HG03097 (cell line): Measurements from ENCODE around the gene HOXC9.

Source experiments
- ATAC-seq: cut with Tn5 transposase; IDR thresholded peaks from one replicate; pipeline ENCODE4 v1.9.1; 2021; ENCODE audit not compliant: unreplicated experiment, low FRiP score

The HOXC9 gene

GRCh38 chr12:53998900-53999236, 1.1 kb upstream of the HOXC9 start:
- ATAC-seq: no peak

GRCh38 chr12:53999559-54000115, 324 bp upstream of the HOXC9 start:
- ATAC-seq: no peak

GRCh38 chr12:54001283-54002187, 1.6 kb downstream of the HOXC9 start:
- no peak for ATAC-seq

- ATAC-seq: no peak
These were observed 2.4 kb downstream of the HOXC9 start for GRCh38 chr12:54002278-54002914.

GRCh38 chr12:54002915-54003389, 3.0 kb downstream of the HOXC9 start:
- ATAC-seq: no peak

- no peak for ATAC-seq
These were observed 3.7 kb downstream of the HOXC9 start for GRCh38 chr12:54003625-54004024.

- no peak for ATAC-seq
These were observed 4.3 kb downstream of the HOXC9 start for GRCh38 chr12:54004063-54004840.

- ATAC-seq: no peak
These were observed 5.0 kb downstream of the HOXC9 start for GRCh38 chr12:54004841-54005530.

GRCh38 chr12:54005531-54005852, 5.5 kb downstream of the HOXC9 start:
- no peak for ATAC-seq

- peak; percentile 62 for ATAC-seq
These were observed 6.0 kb downstream of the HOXC9 start for GRCh38 chr12:54005853-54006558.

GRCh38 chr12:54006559-54007220, 6.7 kb downstream of the HOXC9 start:
- ATAC-seq: no peak

GRCh38 chr12:54007538-54008259, 7.7 kb downstream of the HOXC9 start:
- no peak for ATAC-seq

- ATAC-seq: no peak
These were observed 8.2 kb downstream of the HOXC9 start for GRCh38 chr12:54008260-54008552.

- ATAC-seq: no peak
These were observed 9.5 kb downstream of the HOXC9 start for GRCh38 chr12:54009171-54010052.

- no peak for ATAC-seq
These were observed 10.4 kb downstream of the HOXC9 start for GRCh38 chr12:54010053-54010971.

- ATAC-seq: no peak
These were observed 11.2 kb downstream of the HOXC9 start for GRCh38 chr12:54010972-54011664.
